K562 (cell line): ENCODE results near the gene PCSK6. TPM values are rescaled to one million over a fixed set of nuclear protein-coding genes. Genes with fewer than 3 reads are reported as not detected.

Source experiments
- ATAC-seq: fragments of 200-7000 bp; cut with Tn5 transposase; 3 replicates; pipeline ENCODE4 v1.9.1; 2020; ENCODE audit warnings: moderate library complexity
- BruUV-seq: library from RNA; stranded (reverse); fragments of 400-500 nt; replicated peaks from 2 replicates; lab custom pipeline; 2021; lab: Mats Ljungman, UMichigan
- CTCF ChIA-PET: fragments of 300-600 bp; formaldehyde crosslinking; extraction: SDS; loops from one replicate; lab custom pipeline; 2021; ENCODE audit warnings: low intra/inter-chr PET ratio; lab: Yijun Ruan, JAX
- POLR2A ChIA-PET: fragments of 300-600, 350-650 bp; sonication (Branson Sonifier 250); formaldehyde crosslinking; extraction: SDS; loops from one replicate; lab custom pipeline; 2021; ENCODE audit warnings: antibody characterized with exemption, inconsistent platforms; lab: Yijun Ruan, JAX
- DNase-seq, 4 experiments: peaks; one replicate each; pipeline versions ENCODE4 v3.0.0 to v3.0.0-alpha.2; 2011 to 2018; ENCODE audit warnings: low spot score in 3 of 4, mixed read lengths in 3 of 4; ENCODE audit errors: extremely low read depth in 1 of 4
- FAIRE-seq: peaks from 2 replicates; lab custom pipeline; 2011; peaks lifted over from hg19 to GRCh38; lab: Jason Lieb, UNC
- H2AFZ ChIP-seq: 2 replicates; pipeline ENCODE4 v1.6.0; 2011; ENCODE audit warnings: low read depth, low read length, control low read depth, inconsistent platforms
- H3K27ac ChIP-seq: fragments of 200-600 bp; 3 replicates; pipeline ENCODE4 v1.8.0; 2011; ENCODE audit warnings: low read depth, mild to moderate bottlenecking, control low read depth, inconsistent platforms, low read length, moderate library complexity, mixed read lengths; ENCODE audit errors: extremely low read depth
- H3K27me3 ChIP-seq, 2 experiments: fragments of 300-600 bp in 1 of 2; 2 replicates in 1 of 2; 3 replicates in 1 of 2; pipeline versions ENCODE4 v1.6.0 to v1.8.0; 2011; ENCODE audit warnings: inconsistent platforms in 2 of 2, low read length in 2 of 2, mild to moderate bottlenecking in 1 of 2, mixed read lengths in 1 of 2, moderate library complexity in 1 of 2; ENCODE audit not compliant: control insufficient read depth in 2 of 2, insufficient read depth in 2 of 2
- H3K36me3 ChIP-seq: fragments of 300-600 bp; 3 replicates; pipeline ENCODE4 v1.8.0; 2011; ENCODE audit warnings: mild to moderate bottlenecking, low read length, inconsistent platforms; ENCODE audit not compliant: control insufficient read depth, insufficient read depth
- H3K4me1 ChIP-seq, 2 experiments: fragments of 200-600 bp in 1 of 2; replicated peaks in 1 of 2; 2 replicates in 1 of 2; 3 replicates in 1 of 2; pipeline versions ENCODE4 v1.5.1 to v1.8.0; 2011; ENCODE audit warnings: inconsistent platforms in 2 of 2, low read length in 2 of 2, mild to moderate bottlenecking in 1 of 2, mixed read lengths in 1 of 2, moderate library complexity in 1 of 2; ENCODE audit not compliant: control insufficient read depth in 2 of 2, insufficient read depth in 2 of 2
- H3K4me2 ChIP-seq: 2 replicates; pipeline ENCODE4 v1.6.1; 2011; ENCODE audit warnings: low read length, control low read depth, inconsistent platforms, mixed read lengths; ENCODE audit not compliant: insufficient read depth
- H3K4me3 ChIP-seq: fragments of 200-600 bp; sonication (generic), shearing (Covaris generic); 2 replicates; pipeline ENCODE4 v1.5.1; 2016; ENCODE audit warnings: control low read depth, inconsistent platforms
- H3K79me2 ChIP-seq: fragments of 200-600 bp; 3 replicates; pipeline ENCODE4 v1.8.0; 2011; ENCODE audit warnings: low read length, inconsistent platforms; ENCODE audit not compliant: control insufficient read depth, insufficient read depth
- H3K9ac ChIP-seq, 2 experiments: 2 replicates each; pipeline versions ENCODE4 v1.6.0 to v1.6.1; 2011; ENCODE audit warnings: low read depth in 2 of 2, low read length in 2 of 2, control low read depth in 1 of 2, inconsistent platforms in 1 of 2, mild to moderate bottlenecking in 1 of 2, mixed read lengths in 1 of 2; ENCODE audit not compliant: insufficient read depth in 1 of 2
- H3K9me1 ChIP-seq: one replicate; pipeline ENCODE4 v1.6.0; 2011; ENCODE audit warnings: inconsistent platforms, mild to moderate bottlenecking, low read length, moderate library complexity; ENCODE audit not compliant: control insufficient read depth, insufficient read depth
- H3K9me3 ChIP-seq: replicated peaks from 2 replicates; pipeline ENCODE4 v1.5.1; 2011; ENCODE audit warnings: low read depth, low read length, inconsistent platforms; ENCODE audit not compliant: control insufficient read depth, insufficient read depth
- H4K20me1 ChIP-seq: replicated peaks from 2 replicates; pipeline ENCODE4 v1.6.1; 2011; ENCODE audit warnings: low read length, inconsistent platforms, mixed read lengths; ENCODE audit not compliant: control insufficient read depth, insufficient read depth
- EWSR1 ChIP-seq: fragments of 450-650 bp; IDR thresholded peaks from 2 replicates; pipeline ENCODE4 v1.6.1; 2018; ENCODE audit warnings: borderline replicate concordance, mild to moderate bottlenecking, low read depth, moderate library complexity; ENCODE audit not compliant: partially characterized antibody
- PTTG1 ChIP-seq: fragments of 450-650 bp; IDR thresholded peaks from 2 replicates; pipeline ENCODE4 v1.6.1; 2016; ENCODE audit warnings: low read depth, mild to moderate bottlenecking, missing genetic modification characterization, missing compliant biosample characterization
- RBM14 ChIP-seq: fragments of 200-400 bp; formaldehyde crosslinking; IDR thresholded peaks from 2 replicates; pipeline ENCODE4 v1.6.1; 2018; ENCODE audit warnings: low read depth, mild to moderate bottlenecking, low read length, moderate library complexity, borderline replicate concordance; ENCODE audit not compliant: insufficient read depth
- RFX5 ChIP-seq: IDR thresholded peaks from 2 replicates; pipeline ENCODE4 v1.6.1; 2011; ENCODE audit warnings: low read depth, mild to moderate bottlenecking, improper control_type of control experiment, low read length
- WGBS: fragments of 100-300 bp; shearing (Covaris generic); methylation state at CpG from one replicate; pipeline ENCODE4 v1.1.6; 2016; ENCODE audit warnings: low coverage, mixed read lengths; ENCODE audit not compliant: insufficient coverage; ENCODE audit errors: missing lambda C conversion rate; 5-methylcytosine and 5-hydroxymethylcytosine counted together
- in situ Hi-C: fragments of 300-500 bp; cut with MboI; formaldehyde crosslinking; loops from 4 replicates; pipeline ENCODE4 v1.15.0; 2018; ENCODE audit warnings: inconsistent platforms, mixed read lengths
- intact Hi-C: fragments of 100-400 bp; cut with micrococcal nuclease; formaldehyde crosslinking; loops from 2 replicates; pipeline ENCODE4 v1.14.2; 2022
- polyA plus RNA-seq, 8 experiments: library from polyadenylated mRNA; depleted of rRNA in 4 of 8; stranded (reverse) in 5 of 8; unstranded in 3 of 8; fragments of >200 nt; fragmentation: Nextera tagmentation in 2 of 8; fragmentation: Illumina TruSeq in 1 of 8; extraction: Ambion mirVana in 2 of 8; extraction: Trizol in 1 of 8; gene quantifications; 2 replicates each; pipeline versions ENCODE4 v1.2.1 to v1.2.3, GENCODE V29; 2011 to 2014; ENCODE audit warnings: inconsistent platforms in 1 of 8, missing spikeins in 1 of 8
- total RNA-seq, 7 experiments: library from RNA; depleted of rRNA in 6 of 7; stranded (reverse); fragments of >200 nt in 6 of 7; fragmentation: Illumina TruSeq in 2 of 7; extraction: Trizol in 2 of 7; gene quantifications; 2 replicates each; pipeline versions ENCODE4 v1.2.1 to v1.2.3, GENCODE V29; 2011 to 2021; ENCODE audit warnings: low replicate concordance in 1 of 7
- TF ChIP-seq, protein P1 (sequence below): fragments of 250-450 bp; sonication (Bioruptor Pico); IDR thresholded peaks from 2 replicates; pipeline ENCODE4 v1.8.0; 2021; ENCODE audit warnings: borderline replicate concordance, mild to moderate bottlenecking, moderate library complexity; ENCODE audit not compliant: poor library complexity, severe bottlenecking
- TF ChIP-seq, protein P2 (sequence below): fragments of 150-350 bp; IDR thresholded peaks from 2 replicates; pipeline ENCODE4 v1.6.1; 2014; ENCODE audit warnings: low read depth, mild to moderate bottlenecking, low read length, borderline replicate concordance

Gene PCSK6
- total and polyA plus RNA-seq, 9 of the 15 experiments (the other 6 are each of a cell fraction or from before 2014, with no cell fraction given) = 2.2 to 32.6 (median 14.5) TPM

DNA sequence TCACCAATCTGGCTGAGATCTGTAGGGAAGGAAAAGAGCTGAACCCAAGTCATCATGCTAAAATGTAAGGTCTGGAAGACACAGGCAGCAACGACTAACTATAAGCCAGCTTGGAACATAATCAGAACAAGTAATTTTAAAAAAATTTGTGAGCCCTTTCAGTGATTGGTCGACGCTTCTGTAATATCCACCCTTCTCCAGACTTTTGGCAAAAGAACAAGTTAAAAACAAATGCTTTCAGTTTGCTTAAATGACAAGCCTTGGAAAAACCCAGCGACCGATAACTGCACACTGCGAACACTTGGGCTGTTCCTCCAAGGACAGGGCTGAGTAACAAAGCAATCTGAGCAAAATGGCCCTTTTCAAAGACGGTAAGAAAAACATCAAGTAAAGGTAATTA lies 49.6 kb downstream of the PCSK6 start:
- no peak for TF ChIP-seq RFX5
- TF ChIP-seq PTTG1 = no peak
- no peak for TF ChIP-seq RBM14
- TF ChIP-seq, protein P1, sequence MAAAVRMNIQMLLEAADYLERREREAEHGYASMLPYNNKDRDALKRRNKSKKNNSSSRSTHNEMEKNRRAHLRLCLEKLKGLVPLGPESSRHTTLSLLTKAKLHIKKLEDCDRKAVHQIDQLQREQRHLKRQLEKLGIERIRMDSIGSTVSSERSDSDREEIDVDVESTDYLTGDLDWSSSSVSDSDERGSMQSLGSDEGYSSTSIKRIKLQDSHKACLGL (CRISPR knock-in tag) = no peak
- no peak for TF ChIP-seq EWSR1
- TF ChIP-seq, protein P2, sequence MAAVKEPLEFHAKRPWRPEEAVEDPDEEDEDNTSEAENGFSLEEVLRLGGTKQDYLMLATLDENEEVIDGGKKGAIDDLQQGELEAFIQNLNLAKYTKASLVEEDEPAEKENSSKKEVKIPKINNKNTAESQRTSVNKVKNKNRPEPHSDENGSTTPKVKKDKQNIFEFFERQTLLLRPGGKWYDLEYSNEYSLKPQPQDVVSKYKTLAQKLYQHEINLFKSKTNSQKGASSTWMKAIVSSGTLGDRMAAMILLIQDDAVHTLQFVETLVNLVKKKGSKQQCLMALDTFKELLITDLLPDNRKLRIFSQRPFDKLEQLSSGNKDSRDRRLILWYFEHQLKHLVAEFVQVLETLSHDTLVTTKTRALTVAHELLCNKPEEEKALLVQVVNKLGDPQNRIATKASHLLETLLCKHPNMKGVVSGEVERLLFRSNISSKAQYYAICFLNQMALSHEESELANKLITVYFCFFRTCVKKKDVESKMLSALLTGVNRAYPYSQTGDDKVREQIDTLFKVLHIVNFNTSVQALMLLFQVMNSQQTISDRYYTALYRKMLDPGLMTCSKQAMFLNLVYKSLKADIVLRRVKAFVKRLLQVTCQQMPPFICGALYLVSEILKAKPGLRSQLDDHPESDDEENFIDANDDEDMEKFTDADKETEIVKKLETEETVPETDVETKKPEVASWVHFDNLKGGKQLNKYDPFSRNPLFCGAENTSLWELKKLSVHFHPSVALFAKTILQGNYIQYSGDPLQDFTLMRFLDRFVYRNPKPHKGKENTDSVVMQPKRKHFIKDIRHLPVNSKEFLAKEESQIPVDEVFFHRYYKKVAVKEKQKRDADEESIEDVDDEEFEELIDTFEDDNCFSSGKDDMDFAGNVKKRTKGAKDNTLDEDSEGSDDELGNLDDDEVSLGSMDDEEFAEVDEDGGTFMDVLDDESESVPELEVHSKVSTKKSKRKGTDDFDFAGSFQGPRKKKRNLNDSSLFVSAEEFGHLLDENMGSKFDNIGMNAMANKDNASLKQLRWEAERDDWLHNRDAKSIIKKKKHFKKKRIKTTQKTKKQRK = no peak
- no peaks in the 10 kb centered on the region for H3K9me1 ChIP-seq
- ChIA-PET CTCF (no interaction called here), POLR2A (interaction anchor here (0.6 kb wide), 1 partner anchor 200 kb away, joined by 3 read pairs; no protein-coding TSS in a partner anchor)
- 60% methylated on average over 7 of the region's 7 CpGs for WGBS
- H3K4me1 ChIP-seq = peaks cover 3% of the 10 kb centered on the region in 2 experiments; a peak in 2 of 5 replicates
- intact Hi-C loops (loop anchor here (10.0 kb wide), 1 partner anchor 205 kb away; no protein-coding TSS in a partner anchor), in situ Hi-C loops (no loop called here)
- no peak overlapping the region for H2AFZ ChIP-seq
- peaks cover 0 to 4% of the 10 kb centered on the region in 2 experiments; a peak in 2 of 5 replicates for H3K27me3 ChIP-seq
- ATAC-seq = no peak
- no peak overlapping the region for H3K9ac ChIP-seq
- DNase-seq = no peak
- H3K4me2 ChIP-seq = no peak overlapping the region
- no peaks in the 10 kb centered on the region; the same call in 1 of the 2 replicates for H4K20me1 ChIP-seq
- no peak for FAIRE-seq
- H3K27ac ChIP-seq = no peak overlapping the region
- H3K79me2 ChIP-seq = no peaks in the 10 kb centered on the region
- BruUV-seq = no TSS peak
- no peaks in the 10 kb centered on the region for H3K9me3 ChIP-seq
- no peak overlapping the region for H3K4me3 ChIP-seq
- peaks cover 16% of the 10 kb centered on the region; the same call in 2 of the 3 replicates for H3K36me3 ChIP-seq
